HG03066 (cell line): ENCODE results near the gene ENTREP3.
"Not testable (repeated sequence)": the region's sequence is repeated elsewhere in the genome, so short reads cannot be mapped to it uniquely, and the experiment has no call there.

Source experiments
- ATAC-seq: cut with Tn5 transposase; IDR thresholded peaks from one replicate; pipeline ENCODE4 v1.9.1; 2021; ENCODE audit warnings: low read depth; ENCODE audit not compliant: unreplicated experiment

The ENTREP3 gene

GRCh38 chr1:155253797-155254196, 1.5 kb downstream of the ENTREP3 start:
- ATAC-seq: no peak

- no peak for ATAC-seq
Observed at GRCh38 chr1:155253208-155253607, 2.1 kb downstream of the ENTREP3 start.

- no peak for ATAC-seq
Observed at GRCh38 chr1:155251566-155251965, 3.7 kb downstream of the ENTREP3 start.

DNA sequence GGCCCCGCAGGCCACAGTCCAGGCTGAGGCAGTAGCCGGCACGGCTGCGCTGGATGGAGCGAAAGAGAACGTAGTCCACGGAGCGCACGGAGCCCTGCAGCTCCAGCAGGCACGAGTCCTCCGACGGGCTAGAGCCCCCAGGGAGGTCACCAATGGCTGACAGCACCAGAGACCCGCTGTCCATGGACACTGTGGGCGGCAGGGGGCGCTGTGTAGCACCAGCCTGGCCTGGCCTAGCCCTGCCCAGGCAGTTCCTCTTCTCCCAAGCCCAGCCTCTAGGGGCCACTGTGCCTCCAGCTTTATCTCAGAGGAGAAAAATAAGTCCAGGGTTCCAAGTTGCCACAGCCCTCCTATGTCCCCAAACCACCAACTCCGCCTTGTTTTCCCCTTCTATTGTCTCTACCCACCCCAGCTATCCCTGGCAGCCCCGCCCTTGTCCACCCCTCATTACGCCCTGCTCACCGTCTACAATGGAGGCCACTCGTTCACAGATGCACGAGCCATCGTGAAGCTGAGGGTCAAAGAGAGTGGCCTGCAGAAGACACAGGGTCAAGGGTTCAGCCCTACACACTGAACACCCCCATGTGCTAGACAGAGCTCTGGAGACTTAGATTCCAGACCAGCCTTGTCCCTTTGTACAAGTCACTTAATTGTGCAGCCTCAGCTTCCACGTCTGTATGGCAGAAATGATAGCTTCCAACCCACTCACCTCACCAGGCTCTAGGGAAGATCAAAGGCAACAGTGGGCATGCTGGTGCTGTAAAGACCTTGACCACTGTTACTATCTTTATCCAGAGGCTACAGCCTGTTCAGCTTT, 4.4 kb downstream of the ENTREP3 start:
- peak; percentile 93 for ATAC-seq

- peak; percentile 27 for ATAC-seq
Observed at GRCh38 chr1:155250246-155250632, 5.0 kb downstream of the ENTREP3 start.

- no peak for ATAC-seq
Observed at GRCh38 chr1:155247667-155248553, 7.4 kb downstream of the ENTREP3 start.

GRCh38 chr1:155246796-155247195, 8.5 kb downstream of the ENTREP3 start:
- not testable (repeated sequence) for ATAC-seq

DNA sequence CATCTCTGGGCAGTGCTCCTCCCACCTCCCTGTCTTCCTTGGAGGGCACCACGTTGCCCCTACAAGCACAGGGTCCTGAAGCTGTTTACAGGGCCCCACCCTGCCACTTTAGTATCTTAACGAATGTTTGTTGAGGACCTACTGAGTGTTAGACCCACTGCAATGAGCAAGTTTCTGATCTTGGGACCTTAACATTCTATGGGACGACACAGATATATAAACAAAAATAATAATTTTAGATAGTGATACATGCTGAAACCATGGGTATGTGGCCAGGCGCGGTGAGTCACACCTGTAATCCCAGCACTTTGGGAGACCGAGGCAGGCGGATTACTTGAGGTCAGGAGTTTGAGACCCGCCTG, 10.1 kb downstream of the ENTREP3 start:
- peak; percentile 7 for ATAC-seq

DNA sequence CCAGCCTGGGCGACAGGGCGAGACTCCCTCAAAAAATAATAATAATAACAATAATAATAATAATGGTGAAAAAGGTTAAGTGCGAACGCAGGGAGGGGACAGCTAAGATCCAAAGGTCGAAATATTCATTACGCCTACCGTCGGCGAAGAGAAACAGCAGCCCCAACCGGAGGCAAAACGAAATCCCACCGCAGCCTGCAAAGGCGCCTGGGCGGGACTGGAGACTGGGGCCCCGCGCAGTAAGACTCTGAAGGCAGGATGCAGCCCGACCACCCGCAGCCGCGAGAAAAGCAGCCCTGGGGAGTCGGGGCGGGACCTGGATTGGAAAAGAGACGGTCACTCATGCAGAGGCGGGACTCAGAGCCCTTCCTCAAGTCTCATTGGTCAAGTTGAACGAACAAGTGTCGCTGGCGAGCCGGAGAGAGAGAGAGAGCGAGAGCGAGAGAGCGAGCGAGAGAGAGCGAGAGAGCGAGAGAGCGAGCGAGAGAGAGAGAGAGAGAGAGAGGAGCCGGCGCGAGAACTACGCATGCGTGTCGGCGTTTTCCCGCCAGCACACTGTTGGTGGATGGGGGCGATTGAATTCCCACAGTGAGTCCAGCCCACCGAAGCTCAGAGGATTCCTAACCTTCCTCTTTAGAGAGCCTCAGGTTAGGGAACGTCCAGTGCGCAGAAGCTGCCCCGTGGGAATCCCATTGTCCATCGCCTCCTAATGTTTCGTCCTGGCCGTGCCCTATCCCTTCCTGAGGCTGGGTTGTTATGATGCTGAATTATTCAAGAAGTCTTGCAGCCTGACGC, 10.7 kb downstream of the ENTREP3 start:
- peak; percentile 90 for ATAC-seq

GRCh38 chr1:155242805-155243358, 12.4 kb downstream of the ENTREP3 start:
- ATAC-seq: no peak

GRCh38 chr1:155241841-155242264, 13.4 kb downstream of the ENTREP3 start:
- ATAC-seq: no peak

- ATAC-seq: no peak
Observed at GRCh38 chr1:155241069-155241679, 14.1 kb downstream of the ENTREP3 start.

- ATAC-seq: no peak
Observed at GRCh38 chr1:155236451-155236850, 18.8 kb downstream of the ENTREP3 start.

DNA sequence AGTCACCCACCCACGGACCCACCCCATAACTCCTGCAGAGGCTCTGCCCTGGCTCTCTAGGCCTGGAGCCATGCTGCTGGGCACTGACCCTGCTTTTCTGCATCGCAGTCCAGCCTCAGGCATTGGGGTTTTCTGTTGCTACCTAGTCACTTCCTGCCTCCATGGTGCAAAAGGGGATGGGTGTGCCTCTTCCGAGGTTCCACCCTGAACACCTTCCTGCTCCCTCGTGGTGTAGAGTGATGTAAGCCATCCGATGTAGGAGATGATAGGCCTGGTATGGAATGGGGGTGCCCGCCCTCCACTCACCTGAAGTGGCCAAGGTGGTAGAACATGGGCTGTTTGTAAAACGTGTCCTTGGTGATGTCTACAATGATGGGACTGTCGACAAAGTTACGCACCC, 19.9 kb downstream of the ENTREP3 start:
- not testable (repeated sequence) for ATAC-seq

DNA sequence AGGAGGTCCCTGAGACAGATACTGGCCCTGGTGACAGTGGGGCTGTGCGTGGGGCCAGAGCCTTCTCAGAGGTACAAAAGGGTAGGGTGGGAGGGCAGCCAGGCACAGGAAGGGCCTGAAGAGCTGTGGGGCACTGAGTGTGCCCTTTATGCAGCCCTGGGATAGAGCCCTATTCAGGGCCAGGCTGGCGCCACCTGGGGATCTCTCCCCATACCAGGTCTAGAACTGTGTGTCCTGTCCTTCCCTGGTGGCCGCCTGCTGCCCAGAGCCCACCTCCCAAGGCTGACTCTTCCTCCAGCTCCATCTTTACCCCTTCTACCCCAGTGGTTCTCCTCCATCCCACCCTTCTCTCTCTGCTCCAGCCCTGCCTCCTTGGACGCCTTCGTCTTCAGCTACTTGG, 21.8 kb downstream of the ENTREP3 start:
- not testable (repeated sequence) for ATAC-seq

GRCh38 chr1:155232001-155232978, 23.0 kb downstream of the ENTREP3 start:
- not testable (repeated sequence) for ATAC-seq

DNA sequence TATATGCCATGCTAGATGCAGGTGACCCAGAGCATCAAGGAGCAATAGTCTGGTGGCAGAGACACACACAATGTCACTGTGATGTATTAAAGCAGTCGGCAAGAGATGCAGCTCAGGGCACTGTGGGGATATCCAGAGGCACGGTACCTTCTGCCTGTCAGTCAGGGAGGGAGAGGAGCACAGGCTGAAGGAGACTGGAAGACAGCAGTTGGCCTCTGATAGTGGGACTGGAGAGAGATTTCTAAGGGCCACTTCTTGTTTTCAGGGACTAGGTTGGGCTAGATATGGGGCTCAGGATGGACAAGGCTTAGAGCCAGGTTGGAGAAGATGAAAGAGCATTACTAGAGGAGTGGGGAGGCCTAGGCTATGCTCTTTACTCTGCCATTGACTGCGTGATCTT, 24.0 kb downstream of the ENTREP3 start:
- not testable (repeated sequence) for ATAC-seq

DNA sequence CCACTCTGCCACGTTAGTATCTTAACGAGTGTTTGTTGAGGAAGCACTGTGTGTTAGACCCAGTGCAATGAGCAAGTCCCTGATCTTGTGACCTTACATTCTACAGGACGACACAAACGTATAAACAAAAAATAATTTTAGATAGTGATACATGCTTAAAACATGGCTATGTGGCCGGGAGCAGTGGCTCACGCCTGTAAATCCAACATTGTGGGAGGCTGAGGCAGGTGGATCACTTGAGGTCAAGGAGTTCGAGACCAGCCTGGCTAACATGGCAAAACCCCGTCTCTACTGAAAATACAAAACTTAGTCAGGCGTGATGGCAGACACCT, 27.2 kb downstream of the ENTREP3 start:
- ATAC-seq: no peak
